ENCODE measurements around the gene ZFR2. TPM values are rescaled to one million over a fixed set of nuclear protein-coding genes. Genes with fewer than 3 reads are reported as not detected.

Gene ZFR2
- total RNA-seq, 1 experiment from 2014 or later: 1.7 TPM

DNA sequence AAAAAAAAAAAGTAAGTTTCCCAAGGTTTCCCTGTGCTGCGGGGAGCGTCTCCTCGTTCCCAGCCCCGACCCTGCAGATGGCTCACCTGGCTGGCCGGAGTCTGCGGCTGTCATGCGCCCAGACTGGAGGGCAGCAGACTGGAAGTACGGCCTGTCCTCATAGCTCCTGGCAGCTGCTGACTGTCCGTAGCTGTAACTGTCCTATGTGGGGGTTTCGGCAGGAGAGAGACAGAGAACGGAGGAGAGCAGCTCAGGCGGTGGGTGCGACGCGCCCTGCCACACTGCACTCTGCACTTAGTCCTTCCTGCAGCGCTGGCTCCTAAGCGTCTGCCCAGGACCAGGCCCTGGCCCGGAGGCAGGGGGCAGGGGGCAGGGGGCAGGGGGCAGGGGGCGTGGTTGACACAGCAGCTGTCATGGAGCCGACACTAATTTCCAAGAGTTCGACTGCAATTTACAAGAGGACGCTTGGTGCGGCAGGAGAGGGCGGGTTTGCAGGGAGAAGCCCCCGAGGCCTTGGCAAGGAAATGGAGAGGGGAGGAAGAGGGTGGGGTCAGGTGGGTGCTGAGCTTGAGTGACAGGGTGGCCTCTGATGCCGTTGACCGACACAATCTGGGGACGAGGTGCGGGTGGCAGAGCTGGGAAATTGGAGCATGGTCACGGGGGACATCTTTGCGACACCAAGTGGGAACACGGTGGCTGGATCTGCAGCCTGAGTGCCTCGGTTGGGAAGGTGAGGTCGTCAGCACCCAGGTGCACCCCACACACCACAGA, 35.1 kb downstream of the ZFR2 start:
- no peak overlapping the region for H3K27ac ChIP-seq (ENCODE audit: low read depth, low read length, poor library complexity, severe bottlenecking)
- BruUV-seq (replicated peaks): no TSS peak
- H3K9me3 ChIP-seq (ENCODE audit: low read depth, low read length, poor library complexity, severe bottlenecking): no peaks in the 10 kb centered on the region
- no peaks in the 10 kb centered on the region for H3K4me1 ChIP-seq (ENCODE audit: insufficient read depth, low read length, poor library complexity, severe bottlenecking)
- no peak overlapping the region for H3K4me3 ChIP-seq (ENCODE audit: low read depth, low read length, poor library complexity, severe bottlenecking)
- TF ChIP-seq, protein P1, sequence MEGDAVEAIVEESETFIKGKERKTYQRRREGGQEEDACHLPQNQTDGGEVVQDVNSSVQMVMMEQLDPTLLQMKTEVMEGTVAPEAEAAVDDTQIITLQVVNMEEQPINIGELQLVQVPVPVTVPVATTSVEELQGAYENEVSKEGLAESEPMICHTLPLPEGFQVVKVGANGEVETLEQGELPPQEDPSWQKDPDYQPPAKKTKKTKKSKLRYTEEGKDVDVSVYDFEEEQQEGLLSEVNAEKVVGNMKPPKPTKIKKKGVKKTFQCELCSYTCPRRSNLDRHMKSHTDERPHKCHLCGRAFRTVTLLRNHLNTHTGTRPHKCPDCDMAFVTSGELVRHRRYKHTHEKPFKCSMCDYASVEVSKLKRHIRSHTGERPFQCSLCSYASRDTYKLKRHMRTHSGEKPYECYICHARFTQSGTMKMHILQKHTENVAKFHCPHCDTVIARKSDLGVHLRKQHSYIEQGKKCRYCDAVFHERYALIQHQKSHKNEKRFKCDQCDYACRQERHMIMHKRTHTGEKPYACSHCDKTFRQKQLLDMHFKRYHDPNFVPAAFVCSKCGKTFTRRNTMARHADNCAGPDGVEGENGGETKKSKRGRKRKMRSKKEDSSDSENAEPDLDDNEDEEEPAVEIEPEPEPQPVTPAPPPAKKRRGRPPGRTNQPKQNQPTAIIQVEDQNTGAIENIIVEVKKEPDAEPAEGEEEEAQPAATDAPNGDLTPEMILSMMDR (conservative IDR thresholded peaks at IDR 0.05; ENCODE audit: low read depth, low read length): no peak
- no peak for TF ChIP-seq EZH2 (IDR thresholded peaks at IDR 0.05; ENCODE audit: borderline replicate concordance, low read depth, low read length, poor library complexity, severe bottlenecking)
- H3K27me3 ChIP-seq (replicated peaks; ENCODE audit: insufficient read depth, low read depth, low read length, poor library complexity): no peaks in the 10 kb centered on the region
- POLR2A ChIA-PET (ENCODE audit: low non-redundant PET): interaction anchor here (0.6 kb wide), 1 partner anchor 883 kb away, joined by 3 read pairs; no protein-coding TSS in a partner anchor
- intact Hi-C loops (cut with micrococcal nuclease; ENCODE audit: unreplicated experiment): no loop called here
- DNase-seq (ENCODE audit: low spot score): no peak
- H3K36me3 ChIP-seq (ENCODE audit: insufficient read depth, low read length, poor library complexity, severe bottlenecking): no peaks in the 10 kb centered on the region
- CTCF ChIA-PET: no interaction called here

GRCh38 chr19:3832001-3832400, 36.8 kb downstream of the ZFR2 start:
- H3K4me1 ChIP-seq (ENCODE audit: insufficient read depth, low read length, poor library complexity, severe bottlenecking): no peaks in the 10 kb centered on the region
- no peaks in the 10 kb centered on the region for H3K27me3 ChIP-seq (replicated peaks; ENCODE audit: insufficient read depth, low read depth, low read length, poor library complexity)
- no peak for DNase-seq (ENCODE audit: low spot score)
- ChIA-PET POLR2A (ENCODE audit: low non-redundant PET) (interaction anchor here (0.6 kb wide), 1 partner anchor 153 kb away, joined by 3 read pairs; the partner anchor contains the start of gene EEF2), CTCF (interaction anchor here (0.9 kb wide), 1 partner anchor 10 kb away, joined by 4 read pairs; no protein-coding TSS in a partner anchor)
- H3K27ac ChIP-seq (ENCODE audit: low read depth, low read length, poor library complexity, severe bottlenecking): no peak overlapping the region
- no peaks in the 10 kb centered on the region for H3K9me3 ChIP-seq (ENCODE audit: low read depth, low read length, poor library complexity, severe bottlenecking)
- H3K4me3 ChIP-seq (ENCODE audit: low read depth, low read length, poor library complexity, severe bottlenecking): no peak overlapping the region
- H3K36me3 ChIP-seq (ENCODE audit: insufficient read depth, low read length, poor library complexity, severe bottlenecking): no peaks in the 10 kb centered on the region
- intact Hi-C loops (cut with micrococcal nuclease; ENCODE audit: unreplicated experiment): no loop called here
- BruUV-seq (replicated peaks): no TSS peak
- no peak for TF ChIP-seq EZH2 (IDR thresholded peaks at IDR 0.05; ENCODE audit: borderline replicate concordance, low read depth, low read length, poor library complexity, severe bottlenecking)
- TF ChIP-seq, protein P1 (conservative IDR thresholded peaks at IDR 0.05; ENCODE audit: low read depth, low read length): no peak

DNA sequence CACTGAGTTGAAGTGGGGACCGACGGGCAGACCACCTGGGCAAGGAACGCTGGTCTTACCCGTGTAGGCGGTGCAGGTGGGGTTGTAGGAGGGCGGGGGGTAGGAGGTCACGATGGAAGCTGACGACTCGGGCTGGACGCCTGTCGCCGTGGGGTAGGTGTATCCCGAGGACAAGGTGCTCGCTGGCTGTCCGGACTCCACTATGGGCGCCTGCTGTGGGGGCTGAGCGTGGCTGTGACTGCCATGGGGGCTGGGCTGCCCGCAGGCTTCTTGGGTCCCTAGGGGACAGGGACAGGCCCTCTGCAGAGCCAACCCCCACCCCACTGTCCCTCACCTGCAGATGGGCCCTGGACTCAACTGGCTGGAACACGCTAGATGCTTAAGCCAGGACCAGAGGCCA, 37.2 kb downstream of the ZFR2 start:
- ChIA-PET CTCF (interaction anchor here (0.9 kb wide), 1 partner anchor 10 kb away, joined by 4 read pairs; no protein-coding TSS in a partner anchor), POLR2A (ENCODE audit: low non-redundant PET) (interaction anchor here (0.6 kb wide), 1 partner anchor 154 kb away, joined by 3 read pairs; the partner anchor contains the start of gene EEF2)
- no TSS peak for BruUV-seq (replicated peaks)
- no peaks in the 10 kb centered on the region for H3K36me3 ChIP-seq (ENCODE audit: insufficient read depth, low read length, poor library complexity, severe bottlenecking)
- H3K9me3 ChIP-seq (ENCODE audit: low read depth, low read length, poor library complexity, severe bottlenecking): no peaks in the 10 kb centered on the region
- intact Hi-C loops (cut with micrococcal nuclease; ENCODE audit: unreplicated experiment): no loop called here
- no peak for TF ChIP-seq EZH2 (IDR thresholded peaks at IDR 0.05; ENCODE audit: borderline replicate concordance, low read depth, low read length, poor library complexity, severe bottlenecking)
- TF ChIP-seq, protein P1 (conservative IDR thresholded peaks at IDR 0.05; ENCODE audit: low read depth, low read length): no peak
- no peak overlapping the region for H3K4me3 ChIP-seq (ENCODE audit: low read depth, low read length, poor library complexity, severe bottlenecking)
- no peaks in the 10 kb centered on the region for H3K4me1 ChIP-seq (ENCODE audit: insufficient read depth, low read length, poor library complexity, severe bottlenecking)
- H3K27ac ChIP-seq (ENCODE audit: low read depth, low read length, poor library complexity, severe bottlenecking): no peak overlapping the region
- DNase-seq (ENCODE audit: low spot score): no peak
- no peaks in the 10 kb centered on the region for H3K27me3 ChIP-seq (replicated peaks; ENCODE audit: insufficient read depth, low read depth, low read length, poor library complexity)
